Thoracic aorta endothelial cell (primary cell): ENCODE data around the gene TMEM235. TPM values are rescaled to one million over a fixed set of nuclear protein-coding genes. Genes with fewer than 3 reads are reported as not detected.

Source experiments
- small RNA-seq: library from RNA; depleted of rRNA; stranded (forward); fragments of <200 nt; gene quantifications from one replicate; pipeline ENCODE3, GENCODE V24; 2012
- total RNA-seq: library from RNA; depleted of rRNA; stranded (reverse); fragments of >200 nt; gene quantifications from 2 replicates; pipeline ENCODE4 v1.2.3, GENCODE V29; 2012

TMEM235 gene
- total RNA-seq: 0.14 TPM in 1 of 2 replicates, not detected in the other

GRCh38 chr17:78230996-78231935, at the start of gene TMEM235:
Gene TMEM235 (plus strand): TSS chr17:78231631. CDS start chr17:78232024, 393 bp downstream.

GRCh38 chr17:78186692-78187595, 44.5 kb upstream of the TMEM235 start, which contains the start of the genes AFMID and TK1:
Gene AFMID (plus strand): TSS chr17:78187362. CDS start chr17:78187371, 9 bp downstream.
Gene TK1 (minus strand): TSS chr17:78187052. CDS start chr17:78186994, 58 bp downstream.

GRCh38 chr17:78214016-78214705, 17.3 kb upstream of the TMEM235 start, which contains the start of gene BIRC5:
Gene BIRC5 (plus strand): TSS chr17:78214253. CDS start chr17:78214317, 64 bp downstream.

Small RNA genes within 50 kb of the gene (small RNA-seq; reads per million reads assigned to genes)
- not detected for gene AC087645.1

Other genes starting within 250 kb of the TMEM235 start
- 29.0 and 42.0 TPM in 2 replicates for gene TMC6, start 102.9 kb upstream of the TMEM235 start, total RNA-seq
- 0.13 and 1.1 TPM in 2 replicates for gene TMC8, start 100.9 kb upstream of the TMEM235 start, total RNA-seq
- not detected in 2 replicates for gene C17orf99, start 85.2 kb upstream of the TMEM235 start, total RNA-seq
- 60.5 and 70.6 TPM in 2 replicates for gene SYNGR2, start 63.0 kb upstream of the TMEM235 start, total RNA-seq
- gene TK1, start 44.6 kb upstream of the TMEM235 start, total RNA-seq: 115 and 145 TPM in 2 replicates
- 40.6 and 50.1 TPM in 2 replicates for gene AFMID, start 44.3 kb upstream of the TMEM235 start, total RNA-seq
- 57.2 and 84.9 TPM in 2 replicates for gene BIRC5, start 17.4 kb upstream of the TMEM235 start, total RNA-seq
- gene SOCS3, start 128.4 kb downstream of the TMEM235 start, total RNA-seq: 16.5 and 34.3 TPM in 2 replicates
- gene PGS1, start 147.0 kb downstream of the TMEM235 start, total RNA-seq: 36.7 and 59.7 TPM in 2 replicates